Stimulated activated CD4-positive, alpha-beta T cell treated with anti-CD3 and anti-CD28 coated beads, TNF-alpha, amount 100 ng/mL, for 48 hours (primary cell): ENCODE results near the gene KLF5.
"Not testable (repeated sequence)": the region's sequence is repeated elsewhere in the genome, so short reads cannot be mapped to it uniquely, and the experiment has no call there.

Experiments
- DNase-seq, 3 donors: peaks; one replicate each; pipeline ENCODE4 v3.0.0-alpha.2; 2020; ENCODE audit warnings: low read depth in 3 of 3

The KLF5 gene

GRCh38 chr13:73082895-73083294 lies 24.1 kb downstream of the KLF5 start:
- no peak for DNase-seq

GRCh38 chr13:73088332-73088935 lies 29.6 kb downstream of the KLF5 start:
- no peak for DNase-seq

- DNase-seq = no peak
Observed at GRCh38 chr13:73089213-73089612, 30.4 kb downstream of the KLF5 start.

GRCh38 chr13:73090116-73090822 lies 31.5 kb downstream of the KLF5 start:
- DNase-seq = no peak

- DNase-seq = no peak
Observed at GRCh38 chr13:73090823-73091187, 32.0 kb downstream of the KLF5 start.

GRCh38 chr13:73092829-73093228 lies 34.0 kb downstream of the KLF5 start:
- no peak for DNase-seq

- no peak for DNase-seq
Observed at GRCh38 chr13:73096173-73096572, 37.4 kb downstream of the KLF5 start.

- DNase-seq = no peak
Observed at GRCh38 chr13:73096638-73097037, 37.8 kb downstream of the KLF5 start.

GRCh38 chr13:73100781-73101180 lies 42.0 kb downstream of the KLF5 start:
- not testable (repeated sequence) for DNase-seq

GRCh38 chr13:73101351-73102007 lies 42.7 kb downstream of the KLF5 start:
- DNase-seq = no peak

- no peak for DNase-seq
Observed at GRCh38 chr13:73103238-73103637, 44.4 kb downstream of the KLF5 start.

- no peak for DNase-seq
Observed at GRCh38 chr13:73106513-73107178, 47.8 kb downstream of the KLF5 start.

GRCh38 chr13:73107481-73107880 lies 48.7 kb downstream of the KLF5 start:
- no peak for DNase-seq

GRCh38 chr13:73107970-73108369 lies 49.2 kb downstream of the KLF5 start:
- no peak for DNase-seq

- DNase-seq = no peak
Observed at GRCh38 chr13:73109288-73109899, 50.6 kb downstream of the KLF5 start.

- no peak for DNase-seq
Observed at GRCh38 chr13:73109969-73110368, 51.2 kb downstream of the KLF5 start.

- no peak for DNase-seq
Observed at GRCh38 chr13:73110814-73111213, 52.0 kb downstream of the KLF5 start.

- DNase-seq = no peak
Observed at GRCh38 chr13:73111331-73111730, 52.5 kb downstream of the KLF5 start.

- no peak for DNase-seq
Observed at GRCh38 chr13:73119612-73120011, 60.8 kb downstream of the KLF5 start.
